ENCODE measurements around the gene EMC8.
A peak's percentile ranks its signal among the peaks of the same experiment; 100 is the strongest.

- peak; percentile 28 for TF ChIP-seq CTCF (IDR thresholded peaks at IDR 0.05; ENCODE audit: insufficient read depth, low read length, poor library complexity, severe bottlenecking)
- TF ChIP-seq EZH2phosphoT487 (conservative IDR thresholded peaks at IDR 0.05; ENCODE audit: low read length): no peak
Measured at GRCh38 chr16:85825326-85825725, 26.0 kb upstream of the EMC8 start.
